Naive B cell (primary cell): Measurements from ENCODE around the gene NDUFAF5. TPM values are rescaled to one million over a fixed set of nuclear protein-coding genes. Genes with fewer than 3 reads are reported as not detected.

Experiments used
- ATAC-seq, 2 donors: fragments of 150-1000 bp; cut with Tn5 transposase; 2 replicates each; pipeline ENCODE4 v1.10.0; 2021; ENCODE audit warnings: low read depth in 2 of 2, mild to moderate bottlenecking in 2 of 2, moderate library complexity in 2 of 2
- DNase-seq: peaks from one replicate; pipeline ENCODE4 v3.0.0; 2022
- H3K27ac Mint-ChIP-seq, 6 donors: one replicate each; pipeline ENCODE4 v1.8.0; 2020 to 2022; ENCODE audit warnings: mild to moderate bottlenecking in 6 of 6, mixed read lengths in 6 of 6, moderate library complexity in 5 of 6, inconsistent platforms in 2 of 6
- H3K27me3 Mint-ChIP-seq, 3 donors: one replicate each; pipeline ENCODE4 v1.8.0; 2021 to 2022; ENCODE audit warnings: mixed read lengths in 3 of 3, mild to moderate bottlenecking in 1 of 3
- H3K36me3 Mint-ChIP-seq, 2 donors: one replicate each; pipeline ENCODE4 v1.8.0; 2020 to 2022; ENCODE audit warnings: mixed read lengths in 2 of 2, inconsistent platforms in 1 of 2, mild to moderate bottlenecking in 1 of 2
- H3K4me1 Mint-ChIP-seq, 3 donors: one replicate each; pipeline ENCODE4 v1.8.0; 2020 to 2022; ENCODE audit warnings: mixed read lengths in 3 of 3, inconsistent platforms in 1 of 3, mild to moderate bottlenecking in 1 of 3, moderate library complexity in 1 of 3
- H3K4me3 Mint-ChIP-seq, 8 donors: one replicate each; pipeline ENCODE4 v1.8.0; 2020 to 2022; ENCODE audit warnings: mild to moderate bottlenecking in 8 of 8, mixed read lengths in 8 of 8, moderate library complexity in 8 of 8, inconsistent platforms in 2 of 8
- H3K9me3 Mint-ChIP-seq, 7 donors: one replicate each; pipeline ENCODE4 v1.8.0; 2020 to 2022; ENCODE audit warnings: mixed read lengths in 7 of 7, mild to moderate bottlenecking in 5 of 7, inconsistent platforms in 2 of 7, moderate library complexity in 1 of 7
- polyA plus RNA-seq, 6 donors: library from polyadenylated mRNA; unstranded; fragments of 300-500 nt; fragmentation: Illumina TruSeq; gene quantifications; one replicate each; pipeline ENCODE4 v1.2.3, GENCODE V29; 2021; ENCODE audit warnings: low read depth in 6 of 6

The NDUFAF5 gene
- polyA plus RNA-seq, 6 donors from 2014 or later = 6.8 to 9.0 (median 8.1) TPM; not detected in 1

DNA sequence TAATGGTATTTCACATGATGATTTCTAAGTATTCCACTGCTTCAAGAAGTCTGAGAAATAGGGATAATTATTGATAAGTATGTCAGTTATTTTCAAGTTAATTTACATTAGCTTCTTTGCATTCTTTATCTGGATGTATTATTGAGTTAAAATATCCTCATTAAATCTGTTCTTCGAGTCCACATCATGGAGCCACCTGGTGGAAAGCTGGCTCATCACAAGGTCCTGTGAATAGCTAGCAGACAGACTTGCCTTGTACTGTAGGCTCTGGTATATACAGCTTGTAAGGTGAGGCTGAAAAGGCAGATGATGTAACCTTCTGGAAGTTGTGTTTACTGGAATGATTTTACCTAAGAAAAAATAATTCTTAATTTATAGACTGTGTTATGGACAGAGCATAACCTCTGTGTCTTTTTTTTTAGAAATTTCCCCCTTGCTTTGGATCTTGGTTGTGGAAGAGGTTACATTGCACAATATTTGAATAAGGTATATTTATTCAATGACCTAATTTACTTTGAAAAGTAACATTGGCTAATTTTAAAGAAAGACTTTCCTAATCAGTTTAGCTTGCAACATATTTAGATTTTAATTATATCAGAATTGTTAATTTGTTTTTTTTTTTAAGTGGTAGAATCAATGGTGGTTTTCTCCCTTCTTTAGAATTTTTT, 3.5 kb downstream of the NDUFAF5 start:
- peaks cover 32 to 50% (median 35%) of the 10 kb centered on the region in 3 donors for H3K4me1 Mint-ChIP-seq
- H3K27ac Mint-ChIP-seq = no peak overlapping the region
- no peak for DNase-seq
- H3K36me3 Mint-ChIP-seq = peaks cover 6 to 28% of the 10 kb centered on the region in 2 donors
- no peaks in the 10 kb centered on the region for H3K27me3 Mint-ChIP-seq
- H3K9me3 Mint-ChIP-seq = no peaks in the 10 kb centered on the region
- ATAC-seq = no peak
- peak overlapping the region in 1 of 8 donors; percentile 76 for H3K4me3 Mint-ChIP-seq

DNA sequence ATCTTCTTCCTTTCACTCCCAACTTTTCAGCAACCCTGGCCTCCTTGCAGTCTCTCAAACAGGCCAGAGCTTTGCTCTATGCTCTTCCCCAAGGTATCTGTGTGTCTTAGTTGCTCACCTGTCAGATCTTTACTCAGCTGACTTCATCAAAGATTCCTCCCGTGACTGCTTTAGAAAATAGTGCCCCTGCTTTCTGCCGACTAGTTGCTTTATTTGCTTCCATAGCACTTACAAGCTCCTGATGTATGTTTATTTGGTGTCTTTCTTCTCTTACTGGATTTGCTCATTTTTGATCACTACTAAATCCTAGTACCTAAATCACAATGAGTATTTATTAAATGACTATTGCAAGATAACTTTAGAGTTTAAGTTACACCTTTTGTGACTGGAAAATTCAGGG, 5.9 kb downstream of the NDUFAF5 start:
- H3K4me1 Mint-ChIP-seq = peaks cover 14 to 37% (median 18%) of the 10 kb centered on the region in 3 donors
- no peaks in the 10 kb centered on the region for H3K9me3 Mint-ChIP-seq
- DNase-seq (no peak), ATAC-seq (no peak)
- H3K27ac Mint-ChIP-seq = no peak overlapping the region
- H3K27me3 Mint-ChIP-seq = no peaks in the 10 kb centered on the region
- H3K4me3 Mint-ChIP-seq = peak overlapping the region in 1 of 8 donors; percentile 50
- peaks cover 6 to 23% of the 10 kb centered on the region in 2 donors for H3K36me3 Mint-ChIP-seq

DNA sequence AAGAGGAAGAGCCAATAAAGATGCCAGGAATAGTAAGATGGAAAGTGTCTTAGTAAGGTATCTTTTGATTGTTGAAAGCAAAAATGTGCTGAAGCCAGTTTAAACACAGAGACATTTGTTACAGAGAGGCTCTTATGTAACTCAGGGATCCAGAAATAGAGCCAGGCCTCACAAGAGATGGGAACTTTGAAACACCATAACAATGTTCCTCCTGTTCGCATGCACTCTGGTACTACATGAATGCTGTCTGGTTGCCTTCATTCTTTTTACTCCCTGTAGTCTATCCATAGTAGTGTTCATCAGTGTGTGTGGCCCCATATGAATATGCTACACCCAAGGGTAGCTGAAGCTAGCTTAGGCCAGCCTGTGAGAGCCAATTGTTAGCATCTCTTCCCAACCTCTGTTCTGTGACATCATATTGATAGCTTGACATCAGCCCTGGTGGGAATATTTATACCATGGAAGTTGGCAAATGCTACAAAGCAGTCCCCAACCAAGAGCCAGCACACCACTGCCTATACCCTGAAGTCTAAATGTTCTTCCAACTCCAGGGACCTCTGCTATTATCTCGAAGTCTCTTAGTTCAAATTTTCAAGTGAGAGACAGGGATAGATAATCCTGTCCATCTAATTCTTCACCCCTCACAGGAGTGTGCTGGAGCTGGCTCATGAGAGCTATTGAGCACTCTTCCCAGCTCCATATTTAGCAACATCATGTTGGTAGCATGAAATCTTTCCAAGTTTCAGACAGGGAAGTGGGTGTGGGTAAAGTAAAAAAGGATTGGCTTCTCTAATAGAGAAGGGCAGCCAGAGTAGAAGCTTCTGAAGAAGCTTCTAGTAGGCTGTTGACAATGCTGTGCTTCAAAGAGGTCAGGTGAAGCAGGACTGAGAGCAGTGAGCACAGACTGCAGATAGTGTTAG, 7.0 kb downstream of the NDUFAF5 start:
- Mint-ChIP-seq H3K9me3 (no peaks in the 10 kb centered on the region), H3K36me3 (peaks cover 6 to 23% of the 10 kb centered on the region in 2 donors), H3K27me3 (no peaks in the 10 kb centered on the region), H3K4me3 (no peak overlapping the region), H3K4me1 (peaks cover 3 to 26% (median 8%) of the 10 kb centered on the region in 3 donors), H3K27ac (no peak overlapping the region)
- DNase-seq (no peak), ATAC-seq (no peak)

DNA sequence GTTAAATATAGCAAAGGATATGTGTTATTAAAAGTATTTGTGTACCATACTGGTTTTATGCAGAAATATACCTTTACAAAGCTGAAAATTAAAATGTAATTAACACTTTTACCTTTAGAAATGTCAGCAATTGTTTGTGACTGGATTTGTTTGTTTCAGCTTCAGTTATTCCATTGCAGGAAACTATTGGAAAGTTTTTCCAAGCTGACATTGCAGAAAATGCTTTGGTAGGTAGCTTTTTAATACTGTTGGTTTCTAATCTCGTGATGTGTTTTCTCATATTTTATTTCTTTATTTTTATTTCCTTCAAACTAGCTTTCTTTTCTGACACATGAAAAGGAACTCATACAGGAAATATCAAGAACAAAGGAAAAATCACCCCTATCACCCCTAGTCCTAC, 8.2 kb downstream of the NDUFAF5 start:
- Mint-ChIP-seq H3K27me3 (no peaks in the 10 kb centered on the region), H3K27ac (no peak overlapping the region)

DNA sequence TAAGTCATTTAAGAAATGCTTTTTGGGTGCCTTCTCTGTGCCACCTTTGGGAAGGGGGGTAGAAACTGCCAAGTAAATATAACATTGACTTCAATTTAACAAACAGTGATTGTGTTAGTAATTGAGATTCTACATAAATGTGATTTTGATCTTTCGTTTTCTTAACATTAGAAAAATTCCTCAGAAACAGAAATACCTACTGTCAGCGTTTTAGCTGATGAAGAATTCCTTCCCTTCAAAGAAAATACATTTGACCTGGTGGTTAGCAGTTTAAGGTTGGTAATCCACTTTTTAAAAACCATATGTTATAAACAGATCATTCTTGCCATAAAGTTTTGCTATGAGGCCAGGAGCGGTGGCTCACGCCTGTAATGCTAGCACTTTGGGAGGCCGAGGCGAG, 9.8 kb downstream of the NDUFAF5 start:
- Mint-ChIP-seq H3K4me3 (no peak overlapping the region), H3K36me3 (peaks cover 7 to 31% of the 10 kb centered on the region in 2 donors), H3K27me3 (no peaks in the 10 kb centered on the region), H3K27ac (no peak overlapping the region), H3K4me1 (peaks cover 0 to 18% (median 4%) of the 10 kb centered on the region in 3 donors), H3K9me3 (no peaks in the 10 kb centered on the region)
- no peak for ATAC-seq
- no peak for DNase-seq

More for the DNA sequence above, 8.2 kb downstream of the NDUFAF5 start:
- Mint-ChIP-seq H3K4me3 (no peak overlapping the region), H3K9me3 (no peaks in the 10 kb centered on the region), H3K4me1 (peaks cover 0 to 20% (median 4%) of the 10 kb centered on the region in 3 donors), H3K36me3 (peaks cover 6 to 23% of the 10 kb centered on the region in 2 donors)
- no peak for DNase-seq
- no peak for ATAC-seq

DNA sequence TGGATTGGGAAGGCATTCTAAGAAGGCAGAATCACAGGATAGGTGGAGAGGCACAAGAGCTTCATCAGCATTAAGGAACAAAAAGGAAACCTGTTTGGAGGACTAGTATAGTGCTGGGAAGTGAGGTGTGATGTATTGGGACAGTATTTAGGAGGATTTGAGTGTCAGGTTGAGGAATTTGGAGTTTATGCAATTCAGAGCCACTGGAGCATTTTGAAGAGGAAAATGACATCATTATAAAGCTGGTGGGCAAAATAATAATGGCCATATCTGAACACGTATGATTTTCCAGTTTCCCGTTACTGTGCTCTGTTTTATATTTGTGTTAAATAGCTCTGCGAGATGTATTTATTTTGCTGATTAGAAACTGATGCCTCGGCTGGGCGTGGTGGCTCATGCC, 14.2 kb downstream of the NDUFAF5 start:
- Mint-ChIP-seq H3K9me3 (no peaks in the 10 kb centered on the region), H3K4me3 (no peak overlapping the region), H3K36me3 (peaks cover 20 to 24% of the 10 kb centered on the region in 2 donors), H3K4me1 (peaks cover 0 to 2% (median 0%) of the 10 kb centered on the region in 3 donors), H3K27me3 (no peaks in the 10 kb centered on the region), H3K27ac (peak overlapping the region in 2 of 6 donors; percentile 1 to 45)
- ATAC-seq (no peak), DNase-seq (no peak)

DNA sequence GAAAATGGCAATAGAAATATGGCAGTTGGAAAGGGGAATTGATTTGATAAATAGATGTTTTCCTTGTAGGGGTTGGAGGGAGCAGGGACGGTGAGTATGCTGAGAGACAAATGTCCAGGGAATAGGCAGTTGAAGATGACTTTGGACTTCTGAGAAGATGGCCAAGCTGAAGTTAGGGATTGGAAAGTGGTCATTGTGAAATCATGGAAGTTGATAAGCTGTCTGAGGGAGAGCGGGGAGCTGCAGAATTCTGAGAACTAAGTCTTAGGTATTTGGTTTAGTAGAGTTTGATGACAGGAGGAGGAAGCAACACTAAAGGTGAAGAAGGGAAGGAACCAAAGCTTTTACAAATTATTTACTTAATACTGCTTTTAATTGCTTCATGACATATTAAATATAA, 15.1 kb downstream of the NDUFAF5 start:
- Mint-ChIP-seq H3K27ac (peak overlapping the region in 2 of 6 donors; percentile 1), H3K4me3 (no peak overlapping the region)

DNA sequence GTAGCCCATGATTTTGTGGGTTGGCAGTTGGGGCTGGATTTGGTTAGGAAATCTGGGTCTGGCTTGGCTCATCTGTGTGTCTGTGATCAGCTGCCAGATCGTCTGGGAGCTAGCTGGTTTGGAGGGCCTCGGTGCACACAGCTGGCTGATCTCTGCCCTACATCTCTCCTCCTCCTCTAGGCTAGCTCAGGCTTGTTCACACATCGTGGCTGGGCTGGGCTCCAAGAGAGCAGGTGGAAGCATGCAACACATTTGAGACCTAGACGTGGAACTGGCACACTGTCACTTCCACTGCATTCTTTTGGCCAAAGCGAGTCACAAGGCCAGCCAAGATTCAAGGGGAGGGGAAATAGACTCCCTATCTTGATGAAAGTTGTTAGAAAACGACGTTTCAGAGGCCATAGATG, 15.9 kb downstream of the NDUFAF5 start:
- Mint-ChIP-seq H3K27ac (no peak overlapping the region), H3K36me3 (peaks cover 20 to 24% of the 10 kb centered on the region in 2 donors), H3K27me3 (no peaks in the 10 kb centered on the region), H3K4me1 (peaks cover 0 to 2% (median 0%) of the 10 kb centered on the region in 3 donors), H3K9me3 (no peaks in the 10 kb centered on the region), H3K4me3 (no peak overlapping the region)
- ATAC-seq (no peak), DNase-seq (no peak)

More for the DNA sequence above, 15.1 kb downstream of the NDUFAF5 start:
- Mint-ChIP-seq H3K9me3 (no peaks in the 10 kb centered on the region), H3K36me3 (peaks cover 20 to 24% of the 10 kb centered on the region in 2 donors), H3K4me1 (peaks cover 0 to 2% (median 0%) of the 10 kb centered on the region in 3 donors), H3K27me3 (no peaks in the 10 kb centered on the region)
- no peak for DNase-seq
- no peak for ATAC-seq

DNA sequence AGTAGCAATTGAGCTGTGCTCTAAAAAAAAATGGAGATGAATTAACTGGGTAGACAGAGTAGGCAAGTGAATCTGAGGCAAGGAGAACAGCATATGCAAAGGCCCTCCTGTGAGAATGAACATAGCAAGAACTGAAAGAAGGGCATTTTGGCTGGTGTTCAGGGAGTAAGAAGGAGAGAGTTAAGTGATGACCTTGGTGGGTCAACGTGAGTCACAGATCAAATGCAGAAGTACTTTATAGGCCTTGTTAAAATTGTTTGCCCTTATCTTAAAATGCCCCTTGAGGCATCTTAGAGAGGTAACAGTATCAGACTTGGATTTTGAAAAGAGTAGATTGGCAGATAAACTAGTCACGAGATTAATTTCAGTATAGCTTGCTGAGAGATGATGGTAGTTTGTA, 24.5 kb downstream of the NDUFAF5 start:
- Mint-ChIP-seq H3K27ac (no peak overlapping the region), H3K9me3 (no peaks in the 10 kb centered on the region), H3K4me3 (no peak overlapping the region), H3K36me3 (peaks cover 8 to 14% of the 10 kb centered on the region in 2 donors), H3K4me1 (no peaks in the 10 kb centered on the region), H3K27me3 (no peaks in the 10 kb centered on the region)
- ATAC-seq (no peak), DNase-seq (no peak)

DNA sequence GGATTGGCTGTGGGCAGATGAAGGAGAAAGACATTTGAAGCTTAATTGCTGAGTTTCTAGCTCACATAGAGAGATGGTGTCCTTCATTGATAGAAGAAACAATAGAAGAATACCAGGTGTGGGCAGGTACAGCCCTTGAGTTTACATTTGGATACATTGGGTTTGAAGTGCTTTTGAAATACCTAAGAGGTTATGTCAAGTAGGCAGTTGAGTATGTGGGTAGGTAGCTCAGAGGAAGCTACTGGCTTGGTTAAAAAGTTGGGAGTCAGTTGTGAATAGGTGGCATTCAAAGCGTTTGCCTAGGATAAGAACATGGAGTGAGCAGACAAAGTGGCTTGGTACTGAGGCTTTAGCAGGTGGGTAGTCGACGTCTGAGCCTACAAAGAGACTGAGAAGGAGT, 25.0 kb downstream of the NDUFAF5 start:
- Mint-ChIP-seq H3K27ac (no peak overlapping the region), H3K4me3 (no peak overlapping the region), H3K4me1 (no peaks in the 10 kb centered on the region), H3K36me3 (peaks cover 8 to 14% of the 10 kb centered on the region in 2 donors), H3K9me3 (no peaks in the 10 kb centered on the region), H3K27me3 (no peaks in the 10 kb centered on the region)
- no peak for DNase-seq
- ATAC-seq = no peak

DNA sequence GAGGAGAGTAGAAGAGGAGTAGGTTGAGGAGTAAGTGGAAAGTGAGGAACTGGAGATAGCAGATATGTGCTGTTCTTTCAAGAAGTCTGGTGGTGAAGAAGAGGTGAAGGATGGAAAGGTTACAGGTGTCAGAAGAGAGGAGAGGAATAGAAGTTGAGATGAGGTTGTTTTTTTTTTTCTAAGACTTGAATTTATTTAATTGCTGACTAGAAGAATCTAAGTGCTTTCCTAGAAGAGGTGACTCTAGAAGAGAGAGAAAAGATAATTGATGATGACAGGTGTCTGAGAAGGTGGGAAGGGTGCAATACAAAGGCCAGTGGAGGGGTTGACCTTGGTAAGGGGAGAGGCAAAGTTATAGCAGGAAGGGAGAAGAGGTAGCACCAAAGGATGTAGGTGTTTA, 25.6 kb downstream of the NDUFAF5 start:
- no peak overlapping the region for H3K4me3 Mint-ChIP-seq
- DNase-seq (no peak), ATAC-seq (no peak)
- H3K9me3 Mint-ChIP-seq = no peaks in the 10 kb centered on the region
- no peak overlapping the region for H3K27ac Mint-ChIP-seq
- no peaks in the 10 kb centered on the region for H3K27me3 Mint-ChIP-seq
- no peaks in the 10 kb centered on the region for H3K4me1 Mint-ChIP-seq
- peaks cover 8 to 14% of the 10 kb centered on the region in 2 donors for H3K36me3 Mint-ChIP-seq

DNA sequence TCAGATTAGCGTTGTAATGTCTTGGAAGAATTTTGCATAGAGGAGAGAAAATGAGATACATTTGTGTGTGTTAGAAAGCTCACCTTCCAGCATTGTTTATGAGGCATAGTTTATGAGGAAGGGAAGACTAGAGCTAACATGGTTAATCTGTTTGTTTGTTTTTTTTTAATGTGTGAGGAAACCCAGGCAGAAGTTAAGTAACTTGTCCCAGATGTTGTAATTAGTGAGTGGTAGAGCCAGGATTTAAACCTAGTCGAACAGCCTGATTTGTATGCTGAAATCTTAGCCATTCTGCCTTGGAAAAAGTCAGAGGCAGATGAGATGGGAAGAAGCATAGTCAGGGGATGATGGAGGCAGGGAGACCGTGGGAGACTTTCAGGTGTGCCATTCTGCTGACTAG, 29.1 kb downstream of the NDUFAF5 start:
- H3K9me3 Mint-ChIP-seq = no peaks in the 10 kb centered on the region
- H3K36me3 Mint-ChIP-seq = peaks cover 16 to 17% of the 10 kb centered on the region in 2 donors
- peak overlapping the region in 1 of 6 donors; percentile 28 for H3K27ac Mint-ChIP-seq
- no peak overlapping the region for H3K4me3 Mint-ChIP-seq
- DNase-seq (no peak), ATAC-seq (no peak)
- H3K27me3 Mint-ChIP-seq = no peaks in the 10 kb centered on the region
- no peaks in the 10 kb centered on the region for H3K4me1 Mint-ChIP-seq

DNA sequence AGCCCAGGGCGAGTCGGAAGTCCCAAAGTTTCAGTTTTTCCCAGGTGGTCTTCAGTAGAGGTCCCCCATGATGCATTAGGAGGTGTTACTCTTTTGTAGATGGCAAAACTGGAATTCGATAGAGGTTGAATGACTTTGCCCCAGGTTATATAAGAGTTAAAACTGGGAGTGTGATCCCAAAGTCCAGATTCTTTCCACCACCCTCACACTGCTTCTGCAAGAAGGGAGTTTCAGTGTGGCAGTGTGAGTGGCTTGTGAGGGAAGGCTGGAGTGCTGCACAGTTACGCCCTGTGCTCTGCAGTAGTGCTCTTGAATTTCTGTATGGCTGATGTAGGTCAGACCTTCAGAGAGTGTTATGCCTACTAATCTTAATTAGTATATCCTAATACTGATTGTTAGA, 29.8 kb downstream of the NDUFAF5 start:
- no peak overlapping the region for H3K27ac Mint-ChIP-seq
- no peak for DNase-seq

DNA sequence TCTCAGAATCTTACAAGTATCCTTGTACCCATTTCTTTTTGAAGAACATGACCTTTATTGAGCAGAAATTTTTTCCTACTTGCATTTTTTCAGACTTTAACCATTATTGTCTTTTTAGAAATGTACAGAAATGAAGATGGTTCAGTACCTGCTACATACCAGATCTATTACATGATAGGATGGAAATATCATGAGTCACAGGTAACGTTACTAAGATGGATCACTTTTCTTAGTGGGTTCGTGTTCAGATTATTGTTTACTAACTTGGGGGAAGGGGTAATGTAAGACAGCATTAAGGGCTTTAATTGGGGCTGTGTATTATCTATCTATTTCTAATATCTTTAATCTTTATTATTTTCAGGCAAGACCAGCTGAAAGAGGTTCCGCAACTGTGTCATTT, 31.9 kb downstream of the NDUFAF5 start:
- ATAC-seq = no peak
- no peak for DNase-seq
- H3K9me3 Mint-ChIP-seq = no peaks in the 10 kb centered on the region
- no peaks in the 10 kb centered on the region for H3K4me1 Mint-ChIP-seq
- H3K27me3 Mint-ChIP-seq = no peaks in the 10 kb centered on the region
- H3K4me3 Mint-ChIP-seq = no peak overlapping the region
- H3K36me3 Mint-ChIP-seq = peaks cover 16 to 17% of the 10 kb centered on the region in 2 donors
- H3K27ac Mint-ChIP-seq = peak overlapping the region in 1 of 6 donors; percentile 59

More for the DNA sequence above, 29.8 kb downstream of the NDUFAF5 start:
- no peak for ATAC-seq
- Mint-ChIP-seq H3K9me3 (no peaks in the 10 kb centered on the region), H3K36me3 (peaks cover 16 to 17% of the 10 kb centered on the region in 2 donors), H3K4me1 (no peaks in the 10 kb centered on the region), H3K4me3 (no peak overlapping the region), H3K27me3 (no peaks in the 10 kb centered on the region)
